ENCODE data around the gene OSR1.

The OSR1 gene

GRCh38 chr2:19357402-19358241 is 801 bp downstream of the OSR1 start:
- peak; percentile 52 for DNase-seq

- DNase-seq = no peak
Measured at GRCh38 chr2:19356545-19357401, 1.6 kb downstream of the OSR1 start.

GRCh38 chr2:19355931-19356544 is 2.4 kb downstream of the OSR1 start:
- peak; percentile 54 for DNase-seq

- no peak for DNase-seq
Measured at GRCh38 chr2:19355416-19355821, 3.0 kb downstream of the OSR1 start.

GRCh38 chr2:19355014-19355405 is 3.4 kb downstream of the OSR1 start:
- DNase-seq = no peak

- no peak for DNase-seq
Measured at GRCh38 chr2:19353721-19354050, 4.7 kb downstream of the OSR1 start.

GRCh38 chr2:19352946-19353720 is 5.3 kb downstream of the OSR1 start:
- no peak for DNase-seq

- DNase-seq = no peak
Measured at GRCh38 chr2:19351899-19352697, 6.3 kb downstream of the OSR1 start.

GRCh38 chr2:19351499-19351898 is 6.9 kb downstream of the OSR1 start:
- DNase-seq = no peak

GRCh38 chr2:19350678-19351401 is 7.6 kb downstream of the OSR1 start:
- DNase-seq = no peak

GRCh38 chr2:19349911-19350677 is 8.3 kb downstream of the OSR1 start:
- peak; percentile 66 for DNase-seq

- DNase-seq = peak; percentile 42
Measured at GRCh38 chr2:19348692-19349091, 9.7 kb downstream of the OSR1 start.

- peak; percentile 97 for DNase-seq
Measured at GRCh38 chr2:19347619-19348562, 10.5 kb downstream of the OSR1 start.

GRCh38 chr2:19346983-19347618 is 11.3 kb downstream of the OSR1 start:
- no peak for DNase-seq

GRCh38 chr2:19337742-19338141 is 20.7 kb downstream of the OSR1 start:
- DNase-seq = no peak

- no peak for DNase-seq
Measured at GRCh38 chr2:19337202-19337601, 21.2 kb downstream of the OSR1 start.

- no peak for DNase-seq
Measured at GRCh38 chr2:19336781-19337180, 21.6 kb downstream of the OSR1 start.

- DNase-seq = no peak
Measured at GRCh38 chr2:19332503-19332902, 25.9 kb downstream of the OSR1 start.

GRCh38 chr2:19331450-19331849 is 27.0 kb downstream of the OSR1 start:
- no peak for DNase-seq

Data from left hindlimb (tissue), 1 donor.